Prostate gland (tissue), 2 donors: ENCODE results near the gene GUCY1B1.

Source experiments
- POLR2A ChIP-seq: fragments of 450-650 bp; IDR thresholded peaks from one replicate; pipeline ENCODE4 v1.6.1; 2016; ENCODE audit warnings: antibody characterized with exemption, mild to moderate bottlenecking
- POLR2AphosphoS5 ChIP-seq: sonication (generic); formaldehyde crosslinking; IDR thresholded peaks from one replicate; pipeline ENCODE4 v1.6.1; 2017; ENCODE audit warnings: antibody characterized with exemption
- TF ChIP-seq, protein P1 (sequence below), 4 experiments: fragments of 200-600 bp in 2 of 4; fragments of 450-650 bp in 2 of 4; sonication (generic) in 2 of 4; IDR thresholded peaks; 1 replicate in 3 of 4; 2 replicates in 1 of 4; pipeline ENCODE4 v1.5.1; 2016 to 2019; ENCODE audit warnings: antibody characterized with exemption in 4 of 4, mild to moderate bottlenecking in 2 of 4, moderate library complexity in 2 of 4

DNA sequence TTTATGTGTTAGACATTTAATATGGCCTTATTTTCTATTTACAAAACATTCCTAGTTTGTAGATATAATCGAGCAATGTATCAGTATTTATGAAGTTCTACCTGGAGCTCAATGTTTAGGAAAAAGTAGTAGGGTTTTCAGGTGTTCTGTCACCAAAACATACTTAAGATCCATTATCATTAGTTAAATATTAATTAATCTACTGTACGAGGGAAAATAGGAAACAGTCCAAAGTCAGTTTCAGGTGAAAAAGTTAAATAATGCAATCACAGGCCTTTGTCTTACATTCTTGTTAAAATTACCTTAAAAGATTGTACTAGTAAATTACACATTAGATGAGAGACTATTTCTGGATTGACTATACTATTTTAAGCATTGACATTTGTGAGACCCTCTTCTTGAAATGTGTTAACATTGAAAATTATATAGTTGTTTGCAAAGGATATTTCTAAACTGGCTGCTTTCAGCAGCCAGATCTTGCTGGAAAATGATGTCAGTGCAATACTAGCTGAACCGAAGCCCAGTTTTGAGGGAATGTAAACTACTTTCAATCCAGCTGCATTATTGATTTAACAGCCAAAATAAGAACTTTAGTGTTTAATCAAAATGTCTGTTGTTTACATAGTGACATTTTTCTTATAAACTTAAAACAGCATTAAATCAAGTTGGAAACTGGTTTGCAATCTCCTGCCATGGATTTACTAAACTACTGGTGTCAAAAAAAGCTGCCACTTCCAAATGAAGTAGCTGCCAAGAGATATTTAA, 19.3 kb downstream of the GUCY1B1 start:
- TF ChIP-seq, protein P1, sequence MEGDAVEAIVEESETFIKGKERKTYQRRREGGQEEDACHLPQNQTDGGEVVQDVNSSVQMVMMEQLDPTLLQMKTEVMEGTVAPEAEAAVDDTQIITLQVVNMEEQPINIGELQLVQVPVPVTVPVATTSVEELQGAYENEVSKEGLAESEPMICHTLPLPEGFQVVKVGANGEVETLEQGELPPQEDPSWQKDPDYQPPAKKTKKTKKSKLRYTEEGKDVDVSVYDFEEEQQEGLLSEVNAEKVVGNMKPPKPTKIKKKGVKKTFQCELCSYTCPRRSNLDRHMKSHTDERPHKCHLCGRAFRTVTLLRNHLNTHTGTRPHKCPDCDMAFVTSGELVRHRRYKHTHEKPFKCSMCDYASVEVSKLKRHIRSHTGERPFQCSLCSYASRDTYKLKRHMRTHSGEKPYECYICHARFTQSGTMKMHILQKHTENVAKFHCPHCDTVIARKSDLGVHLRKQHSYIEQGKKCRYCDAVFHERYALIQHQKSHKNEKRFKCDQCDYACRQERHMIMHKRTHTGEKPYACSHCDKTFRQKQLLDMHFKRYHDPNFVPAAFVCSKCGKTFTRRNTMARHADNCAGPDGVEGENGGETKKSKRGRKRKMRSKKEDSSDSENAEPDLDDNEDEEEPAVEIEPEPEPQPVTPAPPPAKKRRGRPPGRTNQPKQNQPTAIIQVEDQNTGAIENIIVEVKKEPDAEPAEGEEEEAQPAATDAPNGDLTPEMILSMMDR (IDR thresholded peaks at IDR 0.05) = no peak
- TF ChIP-seq POLR2A (no peak), POLR2AphosphoS5 (peak; percentile 87)
